Activated naive CD4-positive, alpha-beta T cell treated with Interleukin-2 at 50 U/mL for 16 hours (primary cell): ENCODE results near the gene SCGB3A1.

Source experiments
- DNase-seq: peaks from one replicate; pipeline ENCODE4 v3.0.0-alpha.2; 2020

Gene SCGB3A1

GRCh38 chr5:180603076-180603594 lies 11.8 kb upstream of the SCGB3A1 start:
- no peak for DNase-seq

- no peak for DNase-seq
Observed at GRCh38 chr5:180602481-180603075, 11.3 kb upstream of the SCGB3A1 start.

- no peak for DNase-seq
Observed at GRCh38 chr5:180601591-180602480, 10.5 kb upstream of the SCGB3A1 start.

DNA sequence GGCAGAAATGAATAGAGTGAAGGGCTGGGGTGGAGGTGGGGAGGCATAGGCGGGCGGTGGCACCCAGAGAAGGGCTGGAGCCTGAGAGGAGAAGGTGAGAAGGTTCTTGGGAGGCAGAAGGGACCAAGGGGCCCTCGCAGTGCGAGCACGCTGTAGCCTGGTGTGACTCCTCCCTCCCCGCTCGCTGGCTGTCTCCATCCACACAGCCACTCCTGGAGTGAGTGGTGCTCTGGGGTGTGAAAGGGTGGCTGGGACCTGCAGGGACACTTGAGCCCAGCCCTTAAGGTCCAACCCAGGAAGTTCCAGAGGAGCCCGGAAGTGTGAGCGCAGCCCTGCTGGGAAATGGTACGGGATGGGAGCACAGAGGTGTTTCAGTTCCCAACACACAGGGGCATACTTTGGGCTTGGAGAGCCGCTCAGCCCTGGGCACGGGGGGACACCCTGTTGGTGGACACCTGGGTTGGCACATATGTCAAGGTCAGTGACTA lies 9.3 kb upstream of the SCGB3A1 start:
- no peak for DNase-seq

DNA sequence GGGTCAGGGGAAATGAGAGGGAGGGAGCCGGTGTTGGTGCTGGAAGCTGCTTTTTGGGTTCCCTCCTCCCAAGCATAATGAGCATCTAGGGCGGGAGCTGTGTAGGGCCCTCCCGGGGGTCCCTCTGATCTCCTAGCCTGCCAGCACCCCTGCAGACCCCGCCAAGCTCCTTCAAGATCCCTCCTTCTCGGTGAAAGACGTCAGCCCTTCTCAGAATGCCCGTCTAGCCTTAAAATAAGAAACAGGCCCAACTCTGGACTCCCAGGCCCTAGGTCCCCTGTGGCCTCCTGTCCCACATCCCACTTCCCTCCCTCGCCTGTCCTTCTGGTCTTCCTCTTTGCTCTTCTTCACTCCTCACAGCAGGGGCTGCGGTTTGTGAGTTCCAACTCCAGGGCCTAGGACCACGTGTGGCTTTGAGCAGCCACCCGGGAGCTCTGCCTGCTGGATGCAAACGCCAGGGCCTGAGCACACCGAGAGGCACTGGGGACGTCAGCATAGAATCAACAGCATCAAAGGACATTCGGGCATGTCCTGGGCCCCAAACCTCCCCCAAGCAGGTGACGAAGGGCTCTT lies 8.8 kb upstream of the SCGB3A1 start:
- DNase-seq = no peak

GRCh38 chr5:180599590-180599914 lies 8.3 kb upstream of the SCGB3A1 start:
- no peak for DNase-seq

- DNase-seq = no peak
Observed at GRCh38 chr5:180598797-180599589, 7.7 kb upstream of the SCGB3A1 start.

DNA sequence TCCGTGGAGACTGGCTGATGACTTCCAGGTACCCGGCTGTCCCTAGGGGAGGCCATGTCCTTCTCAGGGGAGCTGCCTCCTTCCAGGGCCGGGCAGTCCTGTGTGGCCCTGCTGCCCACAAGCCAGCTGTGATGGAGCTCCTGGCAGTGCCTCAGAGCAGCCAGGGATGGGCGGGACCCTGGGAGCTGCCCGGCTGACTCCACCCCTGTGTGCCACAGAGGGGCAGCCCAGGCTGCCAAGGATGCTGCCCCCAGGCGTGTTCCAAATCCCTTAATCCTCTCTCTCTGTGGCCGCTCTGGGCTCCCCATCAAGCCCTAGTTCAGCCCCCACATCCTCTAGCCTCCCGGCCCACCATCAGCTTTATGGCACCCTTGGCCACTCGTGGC lies 7.0 kb upstream of the SCGB3A1 start:
- no peak for DNase-seq

DNA sequence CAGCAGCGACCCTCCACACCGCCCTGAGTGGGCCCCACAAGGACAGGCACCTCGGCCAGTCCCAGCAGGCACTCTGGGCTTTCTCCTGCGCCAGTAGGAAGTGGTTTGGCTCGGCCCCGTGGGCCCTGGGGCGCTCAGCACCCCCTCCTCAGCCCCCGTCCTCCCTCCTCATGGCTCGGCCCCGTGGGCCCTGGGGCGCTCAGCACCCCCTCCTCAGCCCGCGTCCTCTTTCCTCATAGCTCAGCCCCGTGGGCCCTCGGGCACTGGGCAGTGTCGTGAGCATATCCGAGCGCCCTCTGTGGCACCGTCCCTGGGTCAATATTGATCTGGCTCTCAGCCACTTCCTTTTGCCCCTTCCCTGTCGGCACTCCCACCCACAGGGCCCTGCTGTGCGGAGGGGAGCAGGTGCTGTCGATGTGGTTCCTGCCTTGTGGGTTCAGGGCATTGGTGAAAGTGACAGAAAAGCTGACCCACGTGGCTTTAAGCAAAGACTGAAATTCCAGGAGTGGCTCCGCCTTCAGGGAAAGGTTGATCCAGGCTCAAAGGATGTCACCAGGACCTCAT lies 5.5 kb upstream of the SCGB3A1 start:
- no peak for DNase-seq

GRCh38 chr5:180596115-180596667 lies 4.9 kb upstream of the SCGB3A1 start:
- DNase-seq = no peak

GRCh38 chr5:180595381-180596114 lies 4.2 kb upstream of the SCGB3A1 start:
- no peak for DNase-seq

DNA sequence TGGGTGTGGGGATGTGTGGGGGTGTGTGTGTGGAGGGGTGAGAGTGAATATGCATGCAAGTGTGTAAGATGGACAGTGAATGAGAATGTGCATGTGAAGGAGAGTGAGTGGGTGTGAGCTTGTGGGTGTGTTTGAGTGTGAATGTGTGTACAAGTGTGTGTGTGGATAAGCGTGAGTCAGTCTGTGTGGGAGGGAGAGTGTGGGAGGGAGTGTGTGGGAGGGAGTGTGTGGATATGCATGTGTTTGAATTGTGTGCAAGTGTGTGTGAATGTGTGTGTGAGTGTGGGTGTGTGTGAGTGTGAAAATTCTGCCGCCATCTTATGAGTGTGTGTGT lies 3.7 kb upstream of the SCGB3A1 start:
- DNase-seq = no peak

GRCh38 chr5:180594311-180595045 lies 3.2 kb upstream of the SCGB3A1 start:
- no peak for DNase-seq

DNA sequence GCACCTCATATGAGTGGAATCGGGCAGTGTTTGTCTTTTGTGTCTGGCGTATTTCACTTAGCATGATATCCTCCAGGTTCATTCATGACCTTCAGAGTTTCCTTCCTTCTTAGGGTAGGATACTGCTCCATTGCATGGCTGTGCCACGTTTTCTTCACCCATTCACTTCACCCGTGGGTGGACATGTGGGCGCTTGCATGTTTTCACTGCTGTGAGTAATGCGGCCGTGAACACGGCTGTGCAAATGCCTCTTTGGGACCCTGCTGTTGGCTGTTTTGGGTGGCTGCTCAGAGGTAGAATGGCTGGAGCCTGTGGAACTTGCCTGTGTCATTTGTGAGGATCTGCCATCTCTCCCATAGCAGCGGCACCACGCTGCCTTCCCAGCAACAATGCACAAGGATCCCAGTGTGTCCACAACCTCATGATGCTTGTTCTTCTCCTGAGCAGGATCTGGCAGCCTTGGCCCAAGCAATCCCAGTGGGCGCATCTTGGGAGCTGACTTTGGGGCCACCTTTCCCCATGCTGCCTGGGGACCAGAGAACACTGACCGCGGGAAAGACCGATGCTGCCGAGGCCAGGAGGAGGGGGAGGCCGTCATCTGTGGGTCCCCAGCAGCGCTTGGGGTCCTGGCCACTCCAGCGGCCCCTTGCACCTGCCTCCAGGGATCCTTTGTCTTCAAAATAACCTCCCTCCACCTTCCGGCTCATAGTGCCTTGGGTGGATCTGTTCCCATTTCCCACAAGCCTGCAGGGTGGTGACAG lies 2.3 kb upstream of the SCGB3A1 start:
- DNase-seq = no peak

DNA sequence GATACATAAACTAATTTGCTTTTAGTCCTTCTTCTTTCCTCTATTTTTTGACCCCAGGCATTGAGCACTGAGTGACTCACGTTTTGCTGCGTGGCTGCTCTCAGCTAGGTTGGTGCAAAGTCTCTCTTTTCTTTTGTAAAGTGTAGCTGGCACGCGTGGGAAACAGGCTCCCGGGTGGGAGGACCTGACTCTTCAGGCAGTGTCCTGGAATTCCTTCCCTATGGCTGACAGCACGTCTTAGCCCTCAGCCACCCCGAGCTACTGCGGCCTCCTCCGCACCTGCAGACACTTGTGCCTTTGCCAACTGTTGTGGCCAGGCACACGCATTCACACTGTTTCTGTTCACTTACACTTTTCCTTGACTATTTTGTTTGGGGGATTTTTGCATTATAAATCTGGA lies 877 bp upstream of the SCGB3A1 start:
- DNase-seq = no peak

DNA sequence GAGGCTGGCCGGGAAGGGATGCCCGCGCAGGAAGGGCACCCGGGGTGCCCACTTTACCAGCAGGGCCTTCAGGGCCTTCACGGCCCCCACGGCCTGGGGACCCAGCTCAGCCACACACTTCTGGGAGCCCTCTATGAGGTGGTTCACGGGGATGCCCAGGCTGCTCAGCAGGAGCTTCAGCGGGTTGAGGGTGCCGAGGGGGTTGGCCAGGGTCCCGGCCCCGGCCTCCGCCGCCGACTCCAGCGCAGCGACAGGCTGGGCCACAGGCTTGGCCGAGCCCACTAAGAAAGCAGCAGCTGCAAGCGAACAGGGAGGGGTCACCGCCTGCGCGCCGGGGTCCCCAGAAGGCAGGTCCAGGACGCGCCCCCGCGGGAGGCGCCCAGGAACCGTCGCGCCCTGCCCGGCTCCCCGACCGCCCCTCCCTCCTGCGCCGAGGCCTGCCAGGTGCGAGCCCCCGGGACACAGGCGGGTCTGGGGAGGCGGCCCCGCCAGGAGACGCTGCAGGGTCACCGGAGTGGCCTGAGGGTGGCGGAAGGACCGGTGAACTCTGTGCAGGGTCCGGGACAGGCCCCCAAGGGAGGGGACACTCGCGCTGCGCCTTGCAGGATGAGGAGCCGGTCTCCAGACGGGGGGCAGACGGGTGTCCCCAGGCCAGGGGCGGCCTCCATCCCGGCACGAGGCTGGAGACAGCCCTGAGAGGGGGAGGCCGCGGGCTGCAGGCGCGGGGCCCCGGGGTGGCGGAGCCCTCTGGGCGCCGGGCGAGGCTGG lies 572 bp downstream of the SCGB3A1 start:
- DNase-seq = no peak

- DNase-seq = no peak
Observed at GRCh38 chr5:180589771-180590542, 1.3 kb downstream of the SCGB3A1 start.

- no peak for DNase-seq
Observed at GRCh38 chr5:180586870-180587269, 4.4 kb downstream of the SCGB3A1 start.

DNA sequence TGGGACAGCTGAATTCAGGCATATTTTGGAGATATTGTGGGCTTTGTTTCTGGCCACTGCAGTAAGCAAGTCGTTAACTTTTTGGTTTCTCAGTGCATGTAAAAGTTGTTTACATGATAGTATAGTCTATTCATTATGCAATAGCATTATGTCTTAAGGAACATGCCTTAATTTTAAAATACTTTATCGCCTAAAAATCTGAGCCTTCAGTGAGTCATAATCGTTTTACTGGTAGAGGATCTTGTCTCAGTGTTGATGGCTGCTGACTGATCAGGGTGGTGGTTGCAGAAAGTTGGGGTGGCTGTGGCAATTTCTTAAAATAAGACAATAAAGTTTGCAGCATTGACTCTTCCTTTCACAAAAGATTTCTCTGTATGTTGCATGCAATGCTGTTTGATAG lies 5.1 kb downstream of the SCGB3A1 start:
- no peak for DNase-seq
